GM19099 (cell line): ENCODE measurements around the gene BSN.

Experiments
- POLR2A ChIP-seq: IDR thresholded peaks from 3 replicates; pipeline ENCODE4 v1.6.1; 2011; ENCODE audit warnings: low read depth; ENCODE audit not compliant: insufficient read length; ENCODE audit errors: extremely low read depth

The BSN gene

DNA sequence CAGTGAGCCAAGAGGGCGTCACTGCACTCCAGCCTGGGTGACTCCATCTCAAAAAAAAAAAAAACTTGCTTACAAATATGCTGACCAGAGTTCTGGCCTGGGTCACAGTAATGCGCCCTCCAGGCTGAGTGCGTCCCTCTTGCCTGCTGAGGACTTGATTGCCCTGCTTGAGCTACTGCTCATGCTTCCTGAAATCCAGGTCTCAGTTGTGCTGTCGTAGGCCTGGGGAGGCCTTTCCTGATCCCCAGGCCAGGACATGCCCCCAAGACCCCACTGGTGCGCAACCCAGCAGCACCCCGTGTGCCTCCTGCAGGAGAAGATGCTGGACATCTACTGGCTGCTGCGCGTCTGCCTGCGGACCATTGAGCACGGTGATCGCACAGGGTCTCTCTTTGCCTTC, 157.9 kb downstream of the BSN start:
- no peak for TF ChIP-seq POLR2A

DNA sequence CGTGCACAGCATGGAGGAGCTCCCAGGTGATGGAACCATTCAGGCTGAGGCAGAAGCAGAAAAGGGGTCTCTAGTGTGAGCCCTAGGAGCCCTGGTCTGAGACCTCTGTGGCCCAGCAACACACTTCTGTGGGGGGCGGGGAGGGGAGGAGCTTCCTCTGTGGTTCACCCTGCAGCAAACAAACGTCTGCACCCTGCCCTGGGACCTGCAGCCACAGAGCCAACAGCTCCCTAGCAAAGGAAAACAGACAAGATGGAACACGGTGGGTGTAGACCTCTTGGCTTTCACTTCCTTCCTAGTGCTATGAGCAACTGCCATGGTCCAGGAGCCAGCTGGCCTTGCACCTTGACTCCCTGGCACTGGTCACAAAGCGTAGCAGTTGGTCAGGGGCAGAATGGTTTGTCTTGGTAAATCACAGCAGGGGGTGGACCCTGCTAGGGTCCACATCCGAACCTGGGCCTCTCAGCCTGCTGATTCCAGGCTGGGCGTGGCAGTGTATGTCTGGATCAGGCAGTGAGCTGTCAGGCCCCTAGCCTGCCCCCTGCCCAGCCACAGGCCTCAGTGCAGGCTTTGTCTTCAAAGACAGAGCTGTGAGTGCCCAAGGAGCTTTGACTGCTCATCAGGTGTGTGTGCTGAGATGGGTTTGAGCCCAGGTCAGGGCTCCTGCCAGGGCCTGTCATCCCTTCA, 158.5 kb downstream of the BSN start:
- no peak for TF ChIP-seq POLR2A

DNA sequence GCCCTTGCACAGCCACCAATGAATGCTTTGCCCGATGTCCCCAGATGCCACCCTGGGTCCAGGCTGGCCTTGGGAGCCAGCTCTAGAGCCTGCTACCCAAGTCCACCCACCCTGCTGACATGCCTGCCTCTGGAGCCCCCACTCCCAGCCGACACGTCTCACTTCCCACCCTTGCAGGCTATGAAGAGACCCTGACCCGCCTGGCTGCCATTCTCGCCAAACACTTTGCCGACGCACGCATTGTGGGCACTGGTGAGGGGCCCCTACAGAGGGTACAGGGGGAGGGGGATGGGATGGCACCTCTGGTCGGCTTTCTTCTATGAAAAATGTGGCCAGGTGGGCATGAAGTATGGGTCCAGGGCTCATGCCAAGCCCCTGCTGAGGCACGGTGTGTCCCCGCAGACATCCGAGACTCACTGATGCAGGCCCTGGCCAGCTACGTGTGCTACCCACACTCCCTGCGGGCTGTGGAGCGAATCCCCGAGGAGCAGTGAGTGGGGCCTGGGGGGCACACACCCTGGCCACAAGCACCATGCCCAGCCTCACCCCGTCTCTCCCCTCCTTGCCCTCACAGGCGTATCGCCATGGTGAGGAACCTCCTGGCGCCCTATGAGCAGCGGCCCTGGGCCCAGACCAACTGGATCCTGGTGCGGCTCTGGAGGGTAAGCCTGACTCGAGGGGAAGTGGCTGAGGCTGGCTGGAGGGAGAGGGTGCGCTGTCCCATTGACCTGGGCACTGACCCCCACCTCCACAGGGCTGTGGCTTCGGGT, 159.2 kb downstream of the BSN start:
- no peak for TF ChIP-seq POLR2A

DNA sequence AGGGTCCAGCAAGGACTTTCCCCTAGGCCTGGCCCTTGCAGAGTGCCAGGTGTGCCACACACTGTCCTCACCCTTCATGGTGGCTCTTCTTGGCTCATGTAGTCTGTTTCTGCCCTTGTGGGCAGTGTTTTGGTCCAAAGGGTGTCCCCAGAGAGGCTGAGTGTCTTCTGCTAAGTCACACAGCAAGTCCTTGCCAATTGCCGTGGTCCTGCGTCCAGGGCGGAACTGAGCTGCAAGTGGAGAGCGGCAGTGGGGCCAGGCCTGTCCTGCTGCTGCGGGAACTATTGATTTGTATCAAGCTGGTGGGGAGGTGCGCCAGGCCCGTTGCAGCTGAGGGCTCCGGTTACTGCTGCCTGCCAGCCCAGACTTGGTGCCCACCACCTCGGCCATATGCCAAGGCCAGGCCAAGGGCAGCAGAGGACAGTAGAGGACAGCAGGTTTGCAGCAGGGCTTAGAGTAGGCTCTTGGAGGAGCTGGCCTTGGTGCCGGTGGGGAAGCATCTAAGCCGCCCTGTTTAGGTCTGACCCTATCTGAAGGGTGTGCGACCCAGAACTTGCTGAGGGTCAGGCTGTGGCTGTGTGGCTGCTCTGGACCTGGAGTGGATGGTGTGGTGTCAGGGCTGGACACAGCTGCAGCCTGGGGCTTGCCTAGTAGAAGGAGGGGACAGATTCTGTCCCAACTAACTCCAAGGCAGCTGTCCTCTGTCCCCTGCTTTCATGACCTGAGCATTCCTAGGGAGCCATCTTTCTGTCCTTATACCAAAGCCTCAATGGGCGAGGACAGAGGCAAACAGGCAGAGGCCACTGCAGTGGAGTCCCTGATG, 160.7 kb downstream of the BSN start:
- no peak for TF ChIP-seq POLR2A

DNA sequence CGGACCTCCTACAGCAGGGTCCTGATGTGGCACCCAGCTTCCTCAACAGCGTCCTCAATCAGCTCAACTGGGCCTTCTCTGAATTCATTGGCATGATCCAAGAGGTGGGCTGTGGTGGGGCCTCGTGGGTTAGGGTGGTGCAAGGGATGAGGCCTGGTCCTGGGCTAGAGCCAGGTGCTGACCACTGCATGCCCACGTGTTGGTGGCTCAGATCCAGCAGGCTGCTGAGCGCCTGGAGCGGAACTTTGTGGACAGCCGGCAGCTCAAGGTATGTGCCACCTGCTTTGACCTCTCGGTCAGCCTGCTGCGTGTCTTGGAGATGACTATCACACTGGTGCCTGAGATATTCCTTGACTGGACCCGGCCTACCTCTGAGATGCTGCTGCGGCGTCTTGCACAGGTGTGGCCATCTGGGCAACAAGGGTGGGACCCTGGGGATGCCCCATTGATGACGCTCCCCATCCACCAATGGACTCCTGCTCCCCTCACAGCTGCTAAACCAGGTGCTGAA, 161.4 kb downstream of the BSN start:
- TF ChIP-seq POLR2A: no peak

DNA sequence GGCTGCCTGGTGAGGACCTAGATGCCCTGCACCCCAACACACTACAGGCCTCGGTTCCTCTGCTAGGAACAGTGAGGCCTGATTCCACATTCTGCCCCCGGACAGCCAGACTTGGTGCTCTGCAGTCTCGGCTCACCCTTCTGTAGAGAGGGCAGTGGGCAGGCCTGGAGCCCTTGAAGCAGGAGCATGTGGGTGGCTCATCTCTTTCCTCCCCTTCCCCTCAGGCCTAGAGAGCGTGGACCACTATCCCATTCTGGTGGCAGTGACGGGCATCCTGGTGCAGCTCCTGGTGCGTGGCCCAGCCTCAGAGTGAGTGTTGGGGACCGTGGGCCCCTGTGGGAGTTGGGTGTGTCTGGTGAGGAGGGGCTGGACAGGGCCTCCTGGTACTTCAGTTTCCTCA, 161.9 kb downstream of the BSN start:
- no peak for TF ChIP-seq POLR2A

DNA sequence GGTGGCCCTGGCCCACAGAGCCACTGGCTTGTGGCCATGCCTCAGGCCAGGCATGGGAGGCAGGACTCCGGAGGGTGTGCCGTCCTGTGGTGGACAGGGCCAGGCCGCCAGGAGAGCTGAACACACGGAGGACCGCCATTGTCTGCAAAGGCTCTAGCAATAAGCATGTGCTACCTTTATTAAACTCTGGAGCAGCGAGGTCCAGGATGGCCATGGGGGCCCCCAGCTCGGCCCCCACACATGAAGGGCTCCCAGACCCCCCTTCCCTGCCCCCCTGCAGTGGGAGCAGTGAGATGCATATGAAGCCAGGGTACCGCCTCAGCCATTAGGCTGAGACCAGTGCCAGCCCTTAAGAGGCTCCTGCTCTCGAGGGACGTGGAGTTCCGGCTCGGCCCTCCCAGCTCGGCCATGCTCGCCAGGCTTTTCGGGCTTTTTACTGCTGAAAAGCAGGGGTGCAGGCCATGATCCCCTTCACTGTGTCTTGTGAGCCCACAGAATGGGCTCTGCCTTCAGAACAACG, 162.5 kb downstream of the BSN start:
- TF ChIP-seq POLR2A: no peak

DNA sequence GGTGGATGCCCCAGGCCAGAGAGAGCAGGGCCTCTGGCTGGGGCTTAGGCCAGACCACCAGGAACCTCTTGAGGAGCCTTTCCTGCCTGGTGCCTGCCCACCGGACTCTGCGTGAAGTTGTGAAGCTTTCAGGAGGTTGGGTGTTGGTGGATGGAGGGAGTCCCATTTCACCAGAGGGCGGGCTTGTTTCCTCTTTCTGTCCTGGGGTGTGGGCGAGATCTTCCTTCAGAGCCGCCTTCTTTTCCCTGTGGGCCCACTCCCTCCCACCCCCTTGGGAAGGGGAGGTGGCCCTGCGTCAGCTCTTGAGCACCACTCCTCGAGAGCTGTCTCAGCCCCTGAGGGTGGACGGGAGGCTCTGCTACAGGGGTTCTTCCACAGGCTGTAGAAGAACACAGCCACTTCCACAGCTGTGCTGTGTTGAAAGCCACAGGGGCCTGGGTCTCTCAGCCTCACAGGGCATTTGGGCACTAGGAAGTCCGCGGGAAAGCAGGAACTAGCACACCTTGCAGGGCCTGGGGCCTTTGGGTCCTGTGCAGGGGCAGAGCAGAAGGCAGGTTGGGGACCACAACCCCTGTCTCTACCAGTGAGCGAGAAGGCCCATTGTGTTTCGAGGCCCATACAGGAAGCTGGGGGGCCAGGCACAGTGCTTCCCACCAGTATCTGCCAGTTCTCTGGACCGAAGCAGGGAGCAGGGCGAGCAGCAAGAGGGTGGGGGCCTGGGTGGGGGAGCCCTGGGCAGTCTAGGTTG, 163.1 kb downstream of the BSN start:
- TF ChIP-seq POLR2A: no peak

DNA sequence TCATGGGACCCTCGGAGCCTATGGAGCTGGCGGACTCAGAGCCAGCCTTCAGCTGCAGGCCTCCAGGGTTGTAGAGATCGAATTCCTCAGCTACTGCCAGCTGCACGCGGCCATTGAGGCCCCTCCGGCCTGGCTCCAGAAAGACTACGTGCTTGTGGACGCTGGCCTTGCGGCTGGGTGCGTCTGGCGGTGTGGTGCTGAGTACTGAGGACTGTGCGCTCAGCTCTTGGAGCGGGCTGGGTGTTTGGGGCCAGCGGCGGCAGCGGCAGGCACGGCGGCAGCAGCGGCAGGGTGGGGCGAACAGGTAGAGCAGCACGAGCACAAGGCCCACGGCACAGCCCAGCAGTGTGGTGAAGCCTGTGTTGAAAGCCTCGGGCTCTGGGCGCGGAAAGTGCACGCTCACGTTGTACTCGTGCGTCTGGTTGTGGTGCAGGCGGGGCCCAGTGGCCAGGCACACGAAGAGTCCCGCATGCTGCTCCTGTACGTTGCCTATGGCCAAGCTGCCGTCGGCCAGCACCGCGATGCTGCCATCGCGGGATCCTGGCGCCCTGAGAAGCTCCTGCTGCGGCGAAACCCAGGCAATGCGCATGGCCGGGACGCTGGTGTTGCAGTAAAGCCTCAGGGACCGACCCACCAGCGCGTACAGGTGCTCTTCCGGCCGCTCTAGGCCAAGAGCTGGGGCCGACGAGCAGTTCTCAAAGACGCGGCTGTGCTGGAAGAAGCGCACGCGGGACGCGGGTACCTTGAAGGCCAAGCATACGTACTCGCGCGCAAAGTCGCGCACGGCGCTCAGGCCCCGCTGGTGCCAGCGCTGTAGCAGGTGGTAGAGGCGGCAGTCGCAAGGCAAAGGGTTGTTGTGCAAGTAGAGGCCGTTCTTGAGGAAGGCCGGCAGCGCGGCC, 163.9 kb downstream of the BSN start:
- TF ChIP-seq POLR2A: peak; percentile 5

DNA sequence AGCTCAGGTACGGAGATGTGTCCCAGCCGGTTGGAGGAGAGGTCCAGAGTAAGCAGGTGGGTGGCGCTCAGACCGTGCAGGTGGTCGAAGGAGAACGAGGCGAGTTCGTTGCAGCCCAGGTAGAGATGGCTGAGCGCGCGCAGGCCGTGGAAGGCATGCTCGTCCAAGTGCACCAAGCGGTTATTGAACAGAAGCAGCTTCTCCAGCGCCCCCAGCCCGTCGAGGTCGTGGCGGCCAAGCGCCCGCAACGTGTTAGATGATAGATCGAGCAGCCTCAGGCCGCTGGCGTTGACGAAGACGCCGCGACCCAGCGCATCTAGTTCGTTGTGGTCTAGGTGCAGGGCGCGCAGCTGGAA, 164.6 kb downstream of the BSN start:
- TF ChIP-seq POLR2A: no peak

DNA sequence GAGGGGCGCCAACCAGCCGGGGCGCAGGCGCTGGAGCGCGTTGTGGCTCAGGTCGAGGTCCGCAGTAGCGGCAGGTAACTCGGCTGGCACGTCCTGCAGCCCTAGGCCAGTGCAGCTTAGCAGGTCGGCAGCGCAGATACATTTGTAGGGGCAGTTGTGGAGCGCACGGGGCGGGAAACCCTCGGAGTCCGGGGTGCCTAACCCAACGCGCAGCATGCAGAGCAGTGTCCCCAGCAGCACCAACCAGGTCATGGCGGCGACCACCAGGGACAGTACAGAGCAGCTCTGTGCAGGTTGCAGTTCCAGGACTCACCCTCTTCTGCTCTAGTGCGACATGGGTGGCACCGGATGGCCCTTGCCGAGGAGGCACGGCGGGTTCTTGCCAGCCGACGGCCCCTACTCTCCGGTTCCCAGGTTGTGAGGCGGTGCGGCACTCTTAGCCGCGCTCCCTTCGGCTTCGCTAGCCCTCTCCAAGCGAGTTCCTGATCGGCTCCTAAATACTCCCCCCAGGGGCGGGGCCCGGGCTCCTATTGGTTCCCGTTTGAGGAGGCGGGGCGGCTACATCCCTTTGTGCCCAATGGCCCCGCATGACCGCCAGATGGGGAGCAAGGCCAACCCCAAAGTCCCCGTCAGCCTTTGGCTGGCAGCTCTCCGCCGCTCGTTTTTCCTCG, 165.1 kb downstream of the BSN start, which contains the start of gene AMIGO3:
AMIGO3 (minus strand) TSS at position 471 of the 671 bp plus-strand sequence; CDS start at position 252, 219 bp downstream.
- TF ChIP-seq POLR2A: peak; percentile 85
